IMR-90 (cell line): ENCODE data around the gene FABP6.

ENCODE experiments used
- BHLHE40 ChIP-seq: fragments of 150-350 bp; IDR thresholded peaks from 2 replicates; pipeline ENCODE4 v1.6.1; 2016; ENCODE audit warnings: mild to moderate bottlenecking, low read depth, low read length
- CHD1 ChIP-seq: IDR thresholded peaks from 2 replicates; pipeline ENCODE4 v1.6.1; 2012; ENCODE audit warnings: low read depth, low read length, improper control_type of control experiment
- CTCF ChIP-seq: conservative IDR thresholded peaks from 2 replicates; pipeline ENCODE4 v1.5.1; 2012; ENCODE audit warnings: mild to moderate bottlenecking, low read depth, low read length, improper control_type of control experiment
- RAD21 ChIP-seq: IDR thresholded peaks from 2 replicates; pipeline ENCODE4 v1.6.1; 2012; ENCODE audit warnings: low read length, improper control_type of control experiment
- RCOR1 ChIP-seq: IDR thresholded peaks from 2 replicates; pipeline ENCODE4 v1.6.1; 2012; ENCODE audit warnings: mild to moderate bottlenecking, low read length, improper control_type of control experiment; ENCODE audit not compliant: insufficient replicate concordance
- USF2 ChIP-seq: fragments of 150-350 bp; IDR thresholded peaks from 2 replicates; pipeline ENCODE4 v1.6.1; 2017; ENCODE audit warnings: mild to moderate bottlenecking, antibody characterized with exemption, low read length, low read depth

GRCh38 chr5:160185626-160186360, 43.5 kb upstream of the FABP6 start:
- no peak for TF ChIP-seq CHD1
- no peak for TF ChIP-seq RCOR1
- no peak for TF ChIP-seq BHLHE40
- no peak for TF ChIP-seq RAD21
- TF ChIP-seq CTCF: no peak
- no peak for TF ChIP-seq USF2
